ENCODE results near the gene GIGYF2. TPM values are rescaled to one million over a fixed set of nuclear protein-coding genes. Genes with fewer than 3 reads are reported as not detected.

GIGYF2 gene
- polyA plus RNA-seq, 1 of the 3 experiments (the other 2 are of a cell fraction) = 12.8 TPM

DNA sequence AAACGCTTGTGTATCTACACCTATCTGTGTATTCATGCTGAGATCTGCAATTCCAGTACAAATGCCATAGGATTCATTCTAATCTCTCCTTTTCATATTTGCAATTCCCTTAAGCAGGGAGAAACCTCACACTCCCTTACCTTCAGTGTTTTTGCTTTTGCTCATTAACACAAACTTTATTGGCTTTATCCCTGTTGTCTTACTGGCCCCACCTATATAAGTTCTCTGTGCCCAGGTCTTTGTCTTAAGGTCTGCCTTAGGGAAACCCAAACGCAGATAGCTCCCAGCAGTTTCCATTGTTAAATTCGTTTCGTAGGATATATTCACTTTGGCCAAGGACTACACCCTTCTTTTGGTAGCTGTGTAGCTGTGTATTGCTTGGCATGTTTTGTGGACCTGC is 169.0 kb downstream of the GIGYF2 start:
- TF ChIP-seq RXRA (IDR thresholded peaks at IDR 0.05; ENCODE audit: borderline replicate concordance, low read depth) = no peak
- TF ChIP-seq GATA2 (CRISPR knock-in tag; IDR thresholded peaks at IDR 0.05) = no peak
- TF ChIP-seq, protein P1, sequence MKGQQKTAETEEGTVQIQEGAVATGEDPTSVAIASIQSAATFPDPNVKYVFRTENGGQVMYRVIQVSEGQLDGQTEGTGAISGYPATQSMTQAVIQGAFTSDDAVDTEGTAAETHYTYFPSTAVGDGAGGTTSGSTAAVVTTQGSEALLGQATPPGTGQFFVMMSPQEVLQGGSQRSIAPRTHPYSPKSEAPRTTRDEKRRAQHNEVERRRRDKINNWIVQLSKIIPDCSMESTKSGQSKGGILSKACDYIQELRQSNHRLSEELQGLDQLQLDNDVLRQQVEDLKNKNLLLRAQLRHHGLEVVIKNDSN (IDR thresholded peaks at IDR 0.05; ENCODE audit: borderline replicate concordance, low read depth) = no peak
- TF ChIP-seq MEF2A (IDR thresholded peaks at IDR 0.05; ENCODE audit: borderline replicate concordance, low read depth) = no peak
- TF ChIP-seq TEAD4 (IDR thresholded peaks at IDR 0.05; ENCODE audit: borderline replicate concordance, insufficient read depth) = no peak
- no peak for TF ChIP-seq NRF1 (IDR thresholded peaks at IDR 0.05; ENCODE audit: low read depth, low read length)
- no peak for TF ChIP-seq RCOR1 (IDR thresholded peaks at IDR 0.05; ENCODE audit: low read length)
- TF ChIP-seq, protein P2, sequence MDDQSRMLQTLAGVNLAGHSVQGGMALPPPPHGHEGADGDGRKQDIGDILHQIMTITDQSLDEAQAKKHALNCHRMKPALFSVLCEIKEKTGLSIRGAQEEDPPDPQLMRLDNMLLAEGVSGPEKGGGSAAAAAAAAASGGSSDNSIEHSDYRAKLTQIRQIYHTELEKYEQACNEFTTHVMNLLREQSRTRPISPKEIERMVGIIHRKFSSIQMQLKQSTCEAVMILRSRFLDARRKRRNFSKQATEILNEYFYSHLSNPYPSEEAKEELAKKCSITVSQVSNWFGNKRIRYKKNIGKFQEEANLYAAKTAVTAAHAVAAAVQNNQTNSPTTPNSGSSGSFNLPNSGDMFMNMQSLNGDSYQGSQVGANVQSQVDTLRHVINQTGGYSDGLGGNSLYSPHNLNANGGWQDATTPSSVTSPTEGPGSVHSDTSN (IDR thresholded peaks at IDR 0.05) = no peak
- TF ChIP-seq, protein P3, sequence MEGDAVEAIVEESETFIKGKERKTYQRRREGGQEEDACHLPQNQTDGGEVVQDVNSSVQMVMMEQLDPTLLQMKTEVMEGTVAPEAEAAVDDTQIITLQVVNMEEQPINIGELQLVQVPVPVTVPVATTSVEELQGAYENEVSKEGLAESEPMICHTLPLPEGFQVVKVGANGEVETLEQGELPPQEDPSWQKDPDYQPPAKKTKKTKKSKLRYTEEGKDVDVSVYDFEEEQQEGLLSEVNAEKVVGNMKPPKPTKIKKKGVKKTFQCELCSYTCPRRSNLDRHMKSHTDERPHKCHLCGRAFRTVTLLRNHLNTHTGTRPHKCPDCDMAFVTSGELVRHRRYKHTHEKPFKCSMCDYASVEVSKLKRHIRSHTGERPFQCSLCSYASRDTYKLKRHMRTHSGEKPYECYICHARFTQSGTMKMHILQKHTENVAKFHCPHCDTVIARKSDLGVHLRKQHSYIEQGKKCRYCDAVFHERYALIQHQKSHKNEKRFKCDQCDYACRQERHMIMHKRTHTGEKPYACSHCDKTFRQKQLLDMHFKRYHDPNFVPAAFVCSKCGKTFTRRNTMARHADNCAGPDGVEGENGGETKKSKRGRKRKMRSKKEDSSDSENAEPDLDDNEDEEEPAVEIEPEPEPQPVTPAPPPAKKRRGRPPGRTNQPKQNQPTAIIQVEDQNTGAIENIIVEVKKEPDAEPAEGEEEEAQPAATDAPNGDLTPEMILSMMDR (IDR thresholded peaks at IDR 0.05) = no peak
- TF ChIP-seq, protein P4, sequence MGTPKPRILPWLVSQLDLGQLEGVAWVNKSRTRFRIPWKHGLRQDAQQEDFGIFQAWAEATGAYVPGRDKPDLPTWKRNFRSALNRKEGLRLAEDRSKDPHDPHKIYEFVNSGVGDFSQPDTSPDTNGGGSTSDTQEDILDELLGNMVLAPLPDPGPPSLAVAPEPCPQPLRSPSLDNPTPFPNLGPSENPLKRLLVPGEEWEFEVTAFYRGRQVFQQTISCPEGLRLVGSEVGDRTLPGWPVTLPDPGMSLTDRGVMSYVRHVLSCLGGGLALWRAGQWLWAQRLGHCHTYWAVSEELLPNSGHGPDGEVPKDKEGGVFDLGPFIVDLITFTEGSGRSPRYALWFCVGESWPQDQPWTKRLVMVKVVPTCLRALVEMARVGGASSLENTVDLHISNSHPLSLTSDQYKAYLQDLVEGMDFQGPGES (IDR thresholded peaks at IDR 0.05; ENCODE audit: low read depth, low read length) = no peak
- ChIA-PET POLR2A (no interaction called here), CTCF (interaction anchor here (1.0 to 1.7 kb wide), 3 partner anchors 13 to 188 kb away, joined by 3 to 8 read pairs (median 3); no protein-coding TSS in a partner anchor)
- Histone ChIP-seq H3K79me2 (ENCODE audit: insufficient read depth) (no peaks in the 10 kb centered on the region), H2AFZ (ENCODE audit: low read depth) (no peak overlapping the region), H3K9ac (no peak overlapping the region), H3K9me2 (no peaks in the 10 kb centered on the region), H3K4me3 (ENCODE audit: low read depth in 2 of 2, low read length in 1 of 2) (no peak overlapping the region), H4K20me1 (ENCODE audit: insufficient read depth) (no peaks in the 10 kb centered on the region), H3K27ac (ENCODE audit: low read depth in 2 of 2, low read length in 1 of 2) (no peak overlapping the region), H3K27me3 (ENCODE audit: insufficient read depth) (no peaks in the 10 kb centered on the region), H3K4me2 (no peak overlapping the region), H3F3A (replicated peaks; ENCODE audit: insufficient read depth) (no peaks in the 10 kb centered on the region), H3K36me3 (replicated peaks in 1 of 2; ENCODE audit: control insufficient read depth in 1 of 2, insufficient read depth in 2 of 2, low read length in 1 of 2) (peaks cover 4 to 10% of the 10 kb centered on the region in 2 experiments), H3K4me1 (ENCODE audit: control insufficient read depth in 1 of 2, insufficient read depth in 2 of 2, low read depth in 1 of 2, low read length in 1 of 2) (no peaks in the 10 kb centered on the region), H3K9me3 (no peaks in the 10 kb centered on the region)
- 94% methylated on average over 4 of the region's 4 CpGs for WGBS (ENCODE audit: low lambda C conversion rate)
- no peak for DNase-seq
